NCI-H2196 (cell line): Measurements from ENCODE around the gene DAAM1.

Source experiments
- DNase-seq: peaks from one replicate; lab custom pipeline; 2025; ENCODE audit not compliant: unreplicated experiment; lab: John Stamatoyannopoulos, UW

DAAM1 gene

GRCh38 chr14:59215757-59216156 lies 27.3 kb downstream of the DAAM1 start:
- no peak for DNase-seq

GRCh38 chr14:59217011-59217410 lies 28.5 kb downstream of the DAAM1 start:
- no peak for DNase-seq

GRCh38 chr14:59221568-59221967 lies 33.1 kb downstream of the DAAM1 start:
- no peak for DNase-seq

- no peak for DNase-seq
Measured at GRCh38 chr14:59224341-59224740, 35.9 kb downstream of the DAAM1 start.

GRCh38 chr14:59225281-59225680 lies 36.8 kb downstream of the DAAM1 start:
- DNase-seq, result no peak

- DNase-seq, result no peak
Measured at GRCh38 chr14:59228421-59228820, 40.0 kb downstream of the DAAM1 start.

GRCh38 chr14:59229653-59230406 lies 41.4 kb downstream of the DAAM1 start:
- DNase-seq, result no peak

GRCh38 chr14:59236195-59236594 lies 47.7 kb downstream of the DAAM1 start:
- DNase-seq, result no peak

GRCh38 chr14:59238216-59238615 lies 49.7 kb downstream of the DAAM1 start:
- DNase-seq, result no peak

GRCh38 chr14:59239022-59239421 lies 50.6 kb downstream of the DAAM1 start:
- no peak for DNase-seq

GRCh38 chr14:59240356-59240755 lies 51.9 kb downstream of the DAAM1 start:
- no peak for DNase-seq

GRCh38 chr14:59241121-59241520 lies 52.7 kb downstream of the DAAM1 start:
- no peak for DNase-seq

- DNase-seq, result no peak
Measured at GRCh38 chr14:59243174-59243573, 54.7 kb downstream of the DAAM1 start.

GRCh38 chr14:59244581-59244980 lies 56.1 kb downstream of the DAAM1 start:
- no peak for DNase-seq

- DNase-seq, result no peak
Measured at GRCh38 chr14:59245809-59246295, 57.4 kb downstream of the DAAM1 start.

GRCh38 chr14:59246566-59246965 lies 58.1 kb downstream of the DAAM1 start:
- no peak for DNase-seq

GRCh38 chr14:59247801-59248584 lies 59.5 kb downstream of the DAAM1 start:
- no peak for DNase-seq

- no peak for DNase-seq
Measured at GRCh38 chr14:59249029-59249428, 60.6 kb downstream of the DAAM1 start.

GRCh38 chr14:59251811-59252771 lies 63.6 kb downstream of the DAAM1 start:
- no peak for DNase-seq

- no peak for DNase-seq
Measured at GRCh38 chr14:59252772-59253500, 64.5 kb downstream of the DAAM1 start.
